GM12878 (cell line): ENCODE measurements around the gene EEFSEC.

Experiments
- BACH1 ChIP-seq: fragments of 450-650 bp; IDR thresholded peaks from 2 replicates; pipeline ENCODE4 v1.6.1; 2017; ENCODE audit warnings: mild to moderate bottlenecking, borderline replicate concordance
- EZH2 ChIP-seq: IDR thresholded peaks from 2 replicates; pipeline ENCODE4 v1.6.1; 2012; ENCODE audit warnings: low read depth, mild to moderate bottlenecking, control low read depth, inconsistent platforms, low read length, borderline replicate concordance; ENCODE audit not compliant: control insufficient read depth
- FOXM1 ChIP-seq: IDR thresholded peaks from 2 replicates; pipeline ENCODE4 v1.6.1; 2012; ENCODE audit warnings: low read depth, mild to moderate bottlenecking, inconsistent platforms, low read length, moderate library complexity
- GABPA ChIP-seq: IDR thresholded peaks from 2 replicates; pipeline ENCODE4 v1.6.1; 2014; ENCODE audit warnings: antibody characterized with exemption, low read depth, mild to moderate bottlenecking, inconsistent platforms
- JUND ChIP-seq: IDR thresholded peaks from 2 replicates; pipeline ENCODE4 v1.6.1; 2012; ENCODE audit warnings: low read depth, mild to moderate bottlenecking, low read length, improper control_type of control experiment, moderate library complexity
- KDM1A ChIP-seq: fragments of 200-600 bp; sonication (generic); IDR thresholded peaks from 2 replicates; pipeline ENCODE4 v1.6.1; 2016; ENCODE audit warnings: borderline replicate concordance
- PAX5 ChIP-seq: IDR thresholded peaks from 2 replicates; pipeline ENCODE4 v1.6.1; 2011; ENCODE audit warnings: low read depth, low read length, borderline replicate concordance
- POLR2AphosphoS5 ChIP-seq: IDR thresholded peaks from 2 replicates; pipeline ENCODE4 v1.6.1; 2011; ENCODE audit warnings: mild to moderate bottlenecking, low read length, inconsistent platforms
- RAD21 ChIP-seq: IDR thresholded peaks from 2 replicates; pipeline ENCODE4 v1.6.1; 2011; ENCODE audit warnings: mild to moderate bottlenecking, low read depth, low read length, moderate library complexity; ENCODE audit not compliant: insufficient read depth
- SUZ12 ChIP-seq: fragments of 200-600 bp; sonication (generic); IDR thresholded peaks from one replicate; pipeline ENCODE4 v1.6.1; 2018; ENCODE audit warnings: antibody characterized with exemption, mild to moderate bottlenecking; ENCODE audit not compliant: unreplicated experiment
- TF ChIP-seq, protein P1 (sequence below), 3 experiments: IDR thresholded peaks in 2 of 3; conservative IDR thresholded peaks in 1 of 3; 2 replicates each; pipeline ENCODE4 v1.5.1; 2011; ENCODE audit warnings: low read depth in 3 of 3, low read length in 3 of 3, mild to moderate bottlenecking in 3 of 3, control low read depth in 2 of 3, moderate library complexity in 2 of 3, inconsistent platforms in 1 of 3, mixed read lengths in 1 of 3; ENCODE audit not compliant: control insufficient read depth in 2 of 3, insufficient read depth in 1 of 3; ENCODE audit errors: extremely low read depth in 1 of 3
- TF ChIP-seq, protein P2 (sequence below): fragments of 450-650 bp; formaldehyde crosslinking; IDR thresholded peaks from 2 replicates; pipeline ENCODE4 v1.5.0; 2022; ENCODE audit warnings: mild to moderate bottlenecking, missing genetic modification characterization
- TF ChIP-seq, protein P3 (sequence below): IDR thresholded peaks from 2 replicates; pipeline ENCODE4 v1.6.1; 2011; ENCODE audit warnings: borderline replicate concordance, low read depth, mild to moderate bottlenecking, moderate library complexity, mixed read lengths, low read length; ENCODE audit not compliant: insufficient read depth; ENCODE audit errors: extremely low read length

DNA sequence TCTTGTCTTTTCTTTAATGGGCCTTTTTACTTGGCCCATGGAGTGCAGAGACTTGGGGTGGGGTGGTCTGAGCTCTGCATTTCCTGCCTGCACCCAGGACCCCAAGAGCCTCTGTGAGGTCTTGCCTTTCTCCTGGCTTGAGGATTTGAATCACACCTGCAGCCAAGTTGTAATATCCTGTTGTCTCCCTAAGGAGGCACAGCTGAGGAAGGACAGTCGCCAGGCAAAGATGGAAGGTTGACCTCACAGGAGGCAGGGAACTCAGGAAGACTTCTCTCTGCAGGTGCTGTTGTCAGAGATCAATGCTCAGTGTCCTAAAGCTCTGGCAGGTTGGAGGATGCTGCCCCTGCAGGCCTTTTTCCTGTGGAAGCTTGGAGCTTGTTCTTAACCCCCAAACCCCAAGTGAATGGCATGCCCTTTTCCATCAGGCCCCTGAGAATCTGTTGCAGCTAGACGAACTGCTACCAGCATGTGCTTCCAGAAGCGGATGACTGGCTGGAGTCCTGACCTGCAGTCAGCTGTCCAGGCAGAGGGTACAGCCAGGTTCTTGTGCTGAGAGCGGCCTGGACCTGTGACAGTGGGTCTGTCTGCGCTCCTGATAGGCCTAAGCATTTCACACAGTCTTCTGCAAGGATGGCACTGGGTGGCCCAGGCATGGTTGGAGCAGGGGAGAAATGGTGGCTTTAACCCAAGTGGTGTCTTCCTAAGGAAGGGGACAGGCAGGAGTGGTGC lies 120.0 kb downstream of the EEFSEC start:
- TF ChIP-seq RAD21 (no peak), KDM1A (no peak), BACH1 (no peak), POLR2AphosphoS5 (no peak), PAX5 (no peak), FOXM1 (no peak), EZH2 (no peak), GABPA (no peak), JUND (no peak), SUZ12 (no peak)
- TF ChIP-seq, protein P1, sequence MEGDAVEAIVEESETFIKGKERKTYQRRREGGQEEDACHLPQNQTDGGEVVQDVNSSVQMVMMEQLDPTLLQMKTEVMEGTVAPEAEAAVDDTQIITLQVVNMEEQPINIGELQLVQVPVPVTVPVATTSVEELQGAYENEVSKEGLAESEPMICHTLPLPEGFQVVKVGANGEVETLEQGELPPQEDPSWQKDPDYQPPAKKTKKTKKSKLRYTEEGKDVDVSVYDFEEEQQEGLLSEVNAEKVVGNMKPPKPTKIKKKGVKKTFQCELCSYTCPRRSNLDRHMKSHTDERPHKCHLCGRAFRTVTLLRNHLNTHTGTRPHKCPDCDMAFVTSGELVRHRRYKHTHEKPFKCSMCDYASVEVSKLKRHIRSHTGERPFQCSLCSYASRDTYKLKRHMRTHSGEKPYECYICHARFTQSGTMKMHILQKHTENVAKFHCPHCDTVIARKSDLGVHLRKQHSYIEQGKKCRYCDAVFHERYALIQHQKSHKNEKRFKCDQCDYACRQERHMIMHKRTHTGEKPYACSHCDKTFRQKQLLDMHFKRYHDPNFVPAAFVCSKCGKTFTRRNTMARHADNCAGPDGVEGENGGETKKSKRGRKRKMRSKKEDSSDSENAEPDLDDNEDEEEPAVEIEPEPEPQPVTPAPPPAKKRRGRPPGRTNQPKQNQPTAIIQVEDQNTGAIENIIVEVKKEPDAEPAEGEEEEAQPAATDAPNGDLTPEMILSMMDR (IDR thresholded peaks at IDR 0.05 in 2 of 3, conservative IDR thresholded peaks at IDR 0.05 in 1 of 3; ENCODE audit: control insufficient read depth in 2 of 3, extremely low read depth in 1 of 3, insufficient read depth in 1 of 3, low read depth in 3 of 3, low read length in 3 of 3): no peak
- TF ChIP-seq, protein P2, sequence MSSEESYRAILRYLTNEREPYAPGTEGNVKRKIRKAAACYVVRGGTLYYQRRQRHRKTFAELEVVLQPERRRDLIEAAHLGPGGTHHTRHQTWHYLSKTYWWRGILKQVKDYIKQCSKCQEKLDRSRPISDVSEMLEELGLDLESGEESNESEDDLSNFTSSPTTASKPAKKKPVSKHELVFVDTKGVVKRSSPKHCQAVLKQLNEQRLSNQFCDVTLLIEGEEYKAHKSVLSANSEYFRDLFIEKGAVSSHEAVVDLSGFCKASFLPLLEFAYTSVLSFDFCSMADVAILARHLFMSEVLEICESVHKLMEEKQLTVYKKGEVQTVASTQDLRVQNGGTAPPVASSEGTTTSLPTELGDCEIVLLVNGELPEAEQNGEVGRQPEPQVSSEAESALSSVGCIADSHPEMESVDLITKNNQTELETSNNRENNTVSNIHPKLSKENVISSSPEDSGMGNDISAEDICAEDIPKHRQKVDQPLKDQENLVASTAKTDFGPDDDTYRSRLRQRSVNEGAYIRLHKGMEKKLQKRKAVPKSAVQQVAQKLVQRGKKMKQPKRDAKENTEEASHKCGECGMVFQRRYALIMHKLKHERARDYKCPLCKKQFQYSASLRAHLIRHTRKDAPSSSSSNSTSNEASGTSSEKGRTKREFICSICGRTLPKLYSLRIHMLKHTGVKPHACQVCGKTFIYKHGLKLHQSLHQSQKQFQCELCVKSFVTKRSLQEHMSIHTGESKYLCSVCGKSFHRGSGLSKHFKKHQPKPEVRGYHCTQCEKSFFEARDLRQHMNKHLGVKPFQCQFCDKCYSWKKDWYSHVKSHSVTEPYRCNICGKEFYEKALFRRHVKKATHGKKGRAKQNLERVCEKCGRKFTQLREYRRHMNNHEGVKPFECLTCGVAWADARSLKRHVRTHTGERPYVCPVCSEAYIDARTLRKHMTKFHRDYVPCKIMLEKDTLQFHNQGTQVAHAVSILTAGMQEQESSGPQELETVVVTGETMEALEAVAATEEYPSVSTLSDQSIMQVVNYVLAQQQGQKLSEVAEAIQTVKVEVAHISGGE (CRISPR knock-in tag): no peak
- TF ChIP-seq, protein P3, sequence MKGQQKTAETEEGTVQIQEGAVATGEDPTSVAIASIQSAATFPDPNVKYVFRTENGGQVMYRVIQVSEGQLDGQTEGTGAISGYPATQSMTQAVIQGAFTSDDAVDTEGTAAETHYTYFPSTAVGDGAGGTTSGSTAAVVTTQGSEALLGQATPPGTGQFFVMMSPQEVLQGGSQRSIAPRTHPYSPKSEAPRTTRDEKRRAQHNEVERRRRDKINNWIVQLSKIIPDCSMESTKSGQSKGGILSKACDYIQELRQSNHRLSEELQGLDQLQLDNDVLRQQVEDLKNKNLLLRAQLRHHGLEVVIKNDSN: no peak
